Lower leg skin (tissue), 3 donors: ENCODE results near the gene CDK1.

ENCODE experiments used
- POLR2A ChIP-seq, 2 donors: fragments of 450-650 bp; IDR thresholded peaks; one replicate each; pipeline ENCODE4 v1.6.1; 2016 to 2017; ENCODE audit warnings: antibody characterized with exemption in 2 of 2, mild to moderate bottlenecking in 1 of 2, moderate library complexity in 1 of 2
- TF ChIP-seq, protein P1 (sequence below), 3 donors: fragments of 450-650 bp; IDR thresholded peaks; one replicate each; pipeline ENCODE4 v1.5.1; 2016; ENCODE audit warnings: antibody characterized with exemption in 3 of 3, mild to moderate bottlenecking in 3 of 3, moderate library complexity in 2 of 3

DNA sequence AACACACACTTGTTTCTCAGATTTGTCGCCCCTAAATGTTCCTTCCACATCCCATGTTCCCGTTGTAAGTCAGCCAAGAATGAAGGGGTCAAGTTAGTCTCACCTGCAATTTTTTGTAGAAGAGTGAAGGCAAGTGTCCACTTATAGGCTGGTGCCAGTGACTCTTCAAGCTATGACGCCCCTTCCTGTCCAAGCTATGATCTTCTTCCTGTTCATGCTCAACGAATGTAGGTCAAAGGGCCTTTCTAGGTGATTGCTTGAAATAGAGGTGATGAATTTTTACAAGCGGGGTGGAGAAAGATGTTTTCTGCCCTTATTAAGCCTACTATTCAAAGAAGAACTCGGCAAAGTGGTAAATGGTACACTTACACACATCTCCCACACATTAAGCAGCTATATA is 41.0 kb downstream of the CDK1 start:
- TF ChIP-seq, protein P1, sequence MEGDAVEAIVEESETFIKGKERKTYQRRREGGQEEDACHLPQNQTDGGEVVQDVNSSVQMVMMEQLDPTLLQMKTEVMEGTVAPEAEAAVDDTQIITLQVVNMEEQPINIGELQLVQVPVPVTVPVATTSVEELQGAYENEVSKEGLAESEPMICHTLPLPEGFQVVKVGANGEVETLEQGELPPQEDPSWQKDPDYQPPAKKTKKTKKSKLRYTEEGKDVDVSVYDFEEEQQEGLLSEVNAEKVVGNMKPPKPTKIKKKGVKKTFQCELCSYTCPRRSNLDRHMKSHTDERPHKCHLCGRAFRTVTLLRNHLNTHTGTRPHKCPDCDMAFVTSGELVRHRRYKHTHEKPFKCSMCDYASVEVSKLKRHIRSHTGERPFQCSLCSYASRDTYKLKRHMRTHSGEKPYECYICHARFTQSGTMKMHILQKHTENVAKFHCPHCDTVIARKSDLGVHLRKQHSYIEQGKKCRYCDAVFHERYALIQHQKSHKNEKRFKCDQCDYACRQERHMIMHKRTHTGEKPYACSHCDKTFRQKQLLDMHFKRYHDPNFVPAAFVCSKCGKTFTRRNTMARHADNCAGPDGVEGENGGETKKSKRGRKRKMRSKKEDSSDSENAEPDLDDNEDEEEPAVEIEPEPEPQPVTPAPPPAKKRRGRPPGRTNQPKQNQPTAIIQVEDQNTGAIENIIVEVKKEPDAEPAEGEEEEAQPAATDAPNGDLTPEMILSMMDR (IDR thresholded peaks at IDR 0.05), result no peak
- no peak for TF ChIP-seq POLR2A (IDR thresholded peaks at IDR 0.05)
